CD14-positive monocyte (primary cell): Measurements from ENCODE around the gene KLK12. TPM values are rescaled to one million over a fixed set of nuclear protein-coding genes. Genes with fewer than 3 reads are reported as not detected.

Experiments used
- DNase-seq, 3 donors: peaks; one replicate each; pipeline ENCODE4 v3.0.0-alpha.2; 2011 to 2022
- H2AFZ ChIP-seq: 2 replicates; pipeline ENCODE4 v1.6.0; 2012; ENCODE audit warnings: mild to moderate bottlenecking, low read depth, low read length, inconsistent platforms; ENCODE audit not compliant: insufficient read depth, poor library complexity, severe bottlenecking
- H3K27ac ChIP-seq, 2 donors: 1 replicate in 1 of 2; 2 replicates in 1 of 2; pipeline ENCODE4 v1.5.1; 2012 to 2013; ENCODE audit warnings: low read length in 2 of 2, control low read depth in 1 of 2, inconsistent platforms in 1 of 2, low read depth in 1 of 2, mild to moderate bottlenecking in 1 of 2
- H3K27me3 ChIP-seq, 2 donors: one replicate each; pipeline versions ENCODE4 v1.6.0 to v1.6.1; 2011 to 2013; ENCODE audit warnings: low read length in 2 of 2; ENCODE audit not compliant: control insufficient read depth in 2 of 2, insufficient read depth in 2 of 2
- H3K36me3 ChIP-seq, 2 donors: replicated peaks in 1 of 2; 1 replicate in 1 of 2; 2 replicates in 1 of 2; pipeline versions ENCODE4 v1.5.1 to v1.6.1; 2012 to 2013; ENCODE audit warnings: low read length in 2 of 2, control low read depth in 1 of 2, inconsistent platforms in 1 of 2, mild to moderate bottlenecking in 1 of 2; ENCODE audit not compliant: insufficient read depth in 2 of 2, control insufficient read depth in 1 of 2
- H3K4me1 ChIP-seq, 2 donors: 1 replicate in 1 of 2; 2 replicates in 1 of 2; pipeline versions ENCODE4 v1.5.1 to v1.6.1; 2012 to 2013; ENCODE audit warnings: low read length in 2 of 2, control low read depth in 1 of 2, inconsistent platforms in 1 of 2, mild to moderate bottlenecking in 1 of 2, moderate library complexity in 1 of 2; ENCODE audit not compliant: insufficient read depth in 2 of 2, control insufficient read depth in 1 of 2
- H3K4me2 ChIP-seq: replicated peaks from 2 replicates; pipeline ENCODE3; 2012; ENCODE audit warnings: low read length, moderate library complexity, mild to moderate bottlenecking; ENCODE audit not compliant: poor library complexity, severe bottlenecking; ENCODE audit errors: extremely low read depth
- H3K4me3 ChIP-seq, 3 experiments: fragments of 200-600 bp in 1 of 3; sonication (generic) in 1 of 3; replicated peaks in 1 of 3; 1 replicate in 2 of 3; 2 replicates in 1 of 3; pipeline ENCODE4 v1.5.1; 2011 to 2013; ENCODE audit warnings: low read length in 3 of 3, mild to moderate bottlenecking in 3 of 3, control low read depth in 2 of 3, low read depth in 2 of 3, inconsistent platforms in 1 of 3, moderate library complexity in 1 of 3
- H3K79me2 ChIP-seq: 2 replicates; pipeline ENCODE4 v1.6.0; 2012; ENCODE audit warnings: mild to moderate bottlenecking, control low read depth, inconsistent platforms, low read length, moderate library complexity; ENCODE audit not compliant: insufficient read depth
- H3K9ac ChIP-seq: 2 replicates; pipeline ENCODE4 v1.6.0; 2017; ENCODE audit warnings: low read length, mild to moderate bottlenecking; ENCODE audit not compliant: insufficient read depth, poor library complexity, severe bottlenecking
- H3K9me3 ChIP-seq, 2 donors: replicated peaks in 1 of 2; 1 replicate in 1 of 2; 2 replicates in 1 of 2; pipeline versions ENCODE4 v1.5.1 to v1.6.1; 2012 to 2013; ENCODE audit warnings: low read length in 2 of 2, control low read depth in 1 of 2; ENCODE audit not compliant: control insufficient read depth in 1 of 2, insufficient read depth in 1 of 2
- H4K20me1 ChIP-seq: 2 replicates; pipeline ENCODE4 v1.6.0; 2012; ENCODE audit warnings: mild to moderate bottlenecking, low read length, control low read depth, moderate library complexity; ENCODE audit not compliant: insufficient read depth
- H3K27ac Mint-ChIP-seq, 7 donors: one replicate each; pipeline ENCODE4 v1.8.0; 2020; ENCODE audit warnings: mild to moderate bottlenecking in 7 of 7, mixed read lengths in 7 of 7, moderate library complexity in 6 of 7, inconsistent platforms in 2 of 7
- H3K27me3 Mint-ChIP-seq, 3 donors: one replicate each; pipeline ENCODE4 v1.8.0; 2021 to 2022; ENCODE audit warnings: low read depth in 3 of 3, mild to moderate bottlenecking in 3 of 3, mixed read lengths in 3 of 3, moderate library complexity in 3 of 3, inconsistent platforms in 1 of 3
- H3K36me3 Mint-ChIP-seq, 2 donors: one replicate each; pipeline ENCODE4 v1.8.0; 2020; ENCODE audit warnings: mixed read lengths in 2 of 2, inconsistent platforms in 1 of 2, mild to moderate bottlenecking in 1 of 2
- H3K4me1 Mint-ChIP-seq: one replicate; pipeline ENCODE4 v1.8.0; 2020; ENCODE audit warnings: mild to moderate bottlenecking, mixed read lengths
- H3K4me3 Mint-ChIP-seq, 2 donors: one replicate each; pipeline ENCODE4 v1.8.0; 2020; ENCODE audit warnings: mild to moderate bottlenecking in 2 of 2, mixed read lengths in 2 of 2, moderate library complexity in 1 of 2
- H3K9me3 Mint-ChIP-seq, 7 donors: one replicate each; pipeline ENCODE4 v1.8.0; 2020 to 2022; ENCODE audit warnings: mixed read lengths in 7 of 7, mild to moderate bottlenecking in 6 of 7, moderate library complexity in 6 of 7, inconsistent platforms in 2 of 7
- CTCF ChIP-seq: fragments of 200-600 bp; IDR thresholded peaks from one replicate; pipeline ENCODE4 v1.8.0; 2022; ENCODE audit warnings: antibody characterized with exemption, mild to moderate bottlenecking
- WGBS: methylation state at CpG from one replicate; pipeline ENCODE4 v1.1.5; 2013; ENCODE audit warnings: missing lambda C conversion rate; ENCODE audit not compliant: insufficient coverage; 5-methylcytosine and 5-hydroxymethylcytosine counted together
- intact Hi-C, 2 donors: fragments of 100-400 bp; cut with micrococcal nuclease; formaldehyde crosslinking; loops; one replicate each; pipeline versions ENCODE4 v1.15.0 to v1.15.1; 2023
- polyA plus RNA-seq, 3 donors: library from polyadenylated mRNA; depleted of rRNA in 1 of 3; unstranded in 2 of 3; stranded (reverse) in 1 of 3; fragments of 300-500 nt in 2 of 3; fragments of >200 nt in 1 of 3; fragmentation: Illumina TruSeq in 2 of 3; gene quantifications; 1 replicate in 2 of 3; 2 replicates in 1 of 3; pipeline ENCODE4 v1.2.3, GENCODE V29; 2012 to 2021

The KLK12 gene
- polyA plus RNA-seq, 3 donors: not detected

GRCh38 chr19:51025401-51025800 lies 9.4 kb downstream of the KLK12 start:
- H3K79me2 ChIP-seq: no peaks in the 10 kb centered on the region
- no peak for DNase-seq
- no peaks in the 10 kb centered on the region for H4K20me1 ChIP-seq
- Mint-ChIP-seq H3K27me3 (peaks cover 20 to 50% (median 28%) of the 10 kb centered on the region in 3 donors), H3K4me3 (no peak overlapping the region), H3K36me3 (no peaks in the 10 kb centered on the region), H3K27ac (no peak overlapping the region), H3K9me3 (peaks cover 0 to 5% (median 0%) of the 10 kb centered on the region in 7 donors), H3K4me1 (peaks cover 2% of the 10 kb centered on the region)
- H3K4me1 ChIP-seq: peaks cover 0 to under 1% of the 10 kb centered on the region in 2 donors
- H3K9me3 ChIP-seq: no peaks in the 10 kb centered on the region
- no peaks in the 10 kb centered on the region for H3K36me3 ChIP-seq
- H2AFZ ChIP-seq: no peak overlapping the region
- H3K4me2 ChIP-seq: no peak overlapping the region
- intact Hi-C loops: no loop called here
- no peak for TF ChIP-seq CTCF
- H3K4me3 ChIP-seq: no peak overlapping the region
- no peak overlapping the region for H3K9ac ChIP-seq
- peaks cover 0 to 7% of the 10 kb centered on the region in 2 donors for H3K27me3 ChIP-seq
- WGBS: no CpG with 5 or more reads among the region's 6 CpGs
- no peak overlapping the region for H3K27ac ChIP-seq

- Histone ChIP-seq H3K4me2 (no peak overlapping the region), H3K36me3 (no peaks in the 10 kb centered on the region), H3K4me1 (peaks cover 3 to 5% of the 10 kb centered on the region in 2 donors), H2AFZ (no peak overlapping the region), H3K27me3 (peaks cover 0 to 11% of the 10 kb centered on the region in 2 donors), H3K27ac (no peak overlapping the region), H3K79me2 (no peaks in the 10 kb centered on the region), H4K20me1 (no peaks in the 10 kb centered on the region), H3K9ac (no peak overlapping the region), H3K4me3 (no peak overlapping the region), H3K9me3 (peaks cover 0 to under 1% of the 10 kb centered on the region in 2 donors)
- peaks cover 0 to 5% (median 0%) of the 10 kb centered on the region in 7 donors for H3K9me3 Mint-ChIP-seq
- H3K4me1 Mint-ChIP-seq: peaks cover 7% of the 10 kb centered on the region
- H3K27ac Mint-ChIP-seq: no peak overlapping the region
- DNase-seq: no peak
- 62% methylated on average over 2 of the region's 5 CpGs for whole genome bisulfite sequencing
- peaks cover 25 to 55% (median 31%) of the 10 kb centered on the region in 3 donors for H3K27me3 Mint-ChIP-seq
- no peak for TF ChIP-seq CTCF
- H3K4me3 Mint-ChIP-seq: no peak overlapping the region
- intact Hi-C loops: loop anchor here in 1 of 2 donors (5.0 kb wide), 1 partner anchor 142 kb away; no protein-coding TSS in a partner anchor
- no peaks in the 10 kb centered on the region for H3K36me3 Mint-ChIP-seq
Measured at GRCh38 chr19:51024924-51025323, 9.9 kb downstream of the KLK12 start.
